HG02884 (cell line): ENCODE results near the gene KLHL34.

Experiments
- ATAC-seq: cut with Tn5 transposase; IDR thresholded peaks from one replicate; pipeline ENCODE4 v1.9.1; 2021; ENCODE audit warnings: mild to moderate bottlenecking, moderate library complexity; ENCODE audit not compliant: unreplicated experiment

KLHL34 gene

DNA sequence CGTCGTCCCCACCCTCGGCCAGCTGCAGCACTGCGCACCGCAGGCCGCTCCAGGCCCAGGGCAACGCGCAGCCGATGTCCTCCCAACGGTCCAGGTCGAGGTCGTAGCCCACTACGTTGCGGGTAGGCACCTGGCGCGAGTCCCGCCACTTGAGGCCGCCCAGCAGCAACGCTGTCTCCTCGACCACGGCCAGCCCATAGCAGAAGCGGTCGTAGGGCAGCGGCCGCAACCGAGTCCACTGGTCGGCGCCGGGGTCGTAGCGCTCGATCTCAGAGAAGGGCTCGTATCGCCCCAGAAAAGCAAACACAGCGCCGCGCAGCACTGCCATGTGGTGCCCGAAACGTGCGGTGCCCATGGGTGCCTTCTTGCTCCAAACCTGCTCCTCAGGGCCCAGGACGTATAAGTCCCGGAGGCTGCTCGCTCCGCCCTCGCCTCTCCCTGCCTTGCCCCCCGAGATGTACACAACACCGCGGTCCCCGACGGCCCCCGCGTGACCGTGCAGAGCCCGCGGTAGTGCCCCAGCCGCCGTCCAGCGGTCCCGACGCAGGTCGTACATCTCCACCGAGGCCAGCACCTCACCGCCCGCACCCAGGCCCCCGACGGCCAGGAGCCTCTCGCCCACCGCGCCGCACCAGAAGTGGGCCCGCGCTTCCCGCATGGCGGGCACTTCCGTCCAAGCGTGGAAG, 2.1 kb downstream of the KLHL34 start:
- ATAC-seq, result no peak

DNA sequence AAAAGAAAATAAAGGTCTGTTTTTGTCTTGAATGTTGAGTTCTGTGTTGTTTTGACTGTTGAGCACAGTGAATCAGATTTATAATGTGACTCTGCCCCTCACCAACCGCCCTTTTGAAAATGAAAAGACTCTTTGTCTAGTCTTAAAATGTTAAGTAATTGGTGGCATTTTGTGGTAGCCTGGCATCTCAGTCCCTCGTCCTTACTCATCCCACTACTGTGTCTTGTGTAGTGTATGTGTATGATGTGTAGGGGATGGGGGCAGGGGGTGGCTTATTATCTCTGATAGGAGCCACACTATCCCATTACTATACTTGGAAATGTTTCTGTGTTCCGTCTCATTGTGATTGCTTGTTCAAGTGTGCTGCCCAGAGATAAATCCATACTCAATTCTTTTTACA, 12.2 kb downstream of the KLHL34 start:
- ATAC-seq, result no peak

DNA sequence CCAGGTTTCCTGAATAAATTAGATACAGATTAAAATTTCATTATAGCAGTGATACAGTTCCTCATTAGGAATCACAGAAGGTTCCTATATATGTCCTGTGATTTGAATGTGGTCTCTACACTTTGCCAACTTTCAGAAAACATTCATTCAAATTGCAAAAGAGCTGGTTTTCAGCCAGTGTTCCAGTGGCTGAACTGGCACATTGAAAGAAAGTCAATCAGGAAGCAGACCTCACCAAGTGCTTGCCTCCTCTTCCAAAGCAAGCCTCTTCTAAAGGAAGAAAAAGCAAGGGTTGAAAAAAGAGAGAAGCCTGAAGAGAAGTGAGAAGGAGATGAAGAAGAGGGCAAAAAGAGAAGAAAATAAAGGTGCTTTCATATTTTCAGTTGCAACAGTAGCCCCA, 12.7 kb downstream of the KLHL34 start:
- ATAC-seq, result no peak

DNA sequence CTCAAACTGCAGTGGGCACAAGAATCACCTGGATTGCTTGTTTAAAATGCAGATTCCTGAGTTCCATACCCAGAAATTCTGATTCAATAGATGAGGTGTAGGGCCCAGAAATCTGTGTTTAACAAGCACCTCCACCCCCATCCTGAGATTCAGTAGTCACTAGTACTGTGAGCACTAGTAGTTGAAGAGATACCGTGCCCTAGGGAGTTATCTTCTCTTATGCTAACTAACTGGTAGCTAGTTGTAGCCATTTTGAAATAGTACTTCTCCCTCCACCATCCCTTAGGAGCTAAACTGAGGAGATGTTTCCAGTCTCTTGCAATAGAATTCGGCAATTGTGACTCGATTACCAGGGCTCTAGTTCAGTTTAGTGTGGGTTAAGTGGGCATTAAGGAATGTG, 18.4 kb downstream of the KLHL34 start:
- no peak for ATAC-seq

DNA sequence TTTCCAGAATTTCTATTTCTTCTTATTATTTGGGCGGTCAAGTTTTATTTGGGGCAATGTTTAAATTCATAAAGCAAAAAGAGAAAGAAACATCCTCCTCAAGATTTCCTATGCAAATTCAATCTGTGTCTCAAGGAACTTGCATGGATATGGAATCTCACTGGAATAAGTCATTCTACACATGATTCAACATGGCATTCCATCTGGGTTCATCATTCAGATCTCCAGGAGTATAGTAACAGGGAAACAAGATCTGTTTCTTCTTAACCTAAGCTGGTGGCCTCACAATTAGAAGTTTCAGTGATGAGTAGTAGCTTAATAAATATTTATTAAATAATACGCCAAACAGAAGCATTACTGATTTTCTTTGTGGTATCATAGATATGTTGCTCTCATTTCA, 19.8 kb downstream of the KLHL34 start:
- no peak for ATAC-seq

DNA sequence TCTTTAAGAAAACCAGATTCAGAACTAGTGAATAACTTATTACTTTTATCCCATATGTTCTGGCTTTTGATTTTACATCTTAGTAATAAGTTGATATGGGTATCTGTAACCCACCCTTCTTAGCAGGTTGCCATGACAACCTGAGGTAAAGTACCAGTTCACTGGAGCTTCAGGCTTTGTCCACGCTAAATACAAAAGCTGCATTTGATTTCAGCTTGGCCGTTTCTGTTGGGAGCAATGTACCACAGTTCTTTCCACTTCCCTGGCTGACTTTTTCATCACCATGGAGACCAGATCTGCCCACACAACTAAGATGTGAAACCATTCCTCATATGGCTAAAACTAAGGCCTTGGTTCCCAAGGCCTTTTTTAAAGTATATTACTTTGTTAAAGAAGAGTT, 26.1 kb downstream of the KLHL34 start:
- ATAC-seq, result no peak

DNA sequence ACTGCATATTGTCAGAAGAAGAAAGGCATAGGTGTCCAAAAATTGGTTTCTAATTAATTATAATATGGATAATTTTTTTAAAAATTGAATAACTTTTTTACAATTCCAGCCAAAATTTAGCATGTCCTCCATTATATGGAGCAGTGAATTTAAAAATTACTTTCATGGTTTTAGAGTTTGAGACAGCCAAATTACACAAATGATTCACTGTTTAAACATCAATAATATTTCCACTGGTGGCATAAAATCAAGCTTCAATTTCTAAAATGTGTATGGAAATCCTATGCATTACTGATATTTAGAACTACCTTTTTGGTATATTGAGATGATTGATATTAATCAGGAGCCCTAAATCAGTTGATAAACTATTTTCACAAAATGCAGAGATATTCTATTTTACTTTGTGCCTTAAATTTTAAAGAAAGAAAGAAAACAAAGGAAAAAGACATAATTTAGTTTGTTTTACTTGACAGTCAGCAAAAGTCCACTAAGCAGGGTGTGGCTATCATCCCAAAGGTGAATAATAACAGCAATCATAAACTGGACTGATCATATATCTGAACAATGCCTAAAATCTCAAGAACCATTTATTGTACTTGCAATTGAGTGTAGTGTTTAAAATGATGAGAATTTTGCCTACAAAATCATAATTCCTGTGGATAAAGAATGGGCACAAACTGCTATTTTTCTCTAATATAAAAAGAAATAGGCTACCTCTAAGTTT, 34.2 kb downstream of the KLHL34 start:
- no peak for ATAC-seq

DNA sequence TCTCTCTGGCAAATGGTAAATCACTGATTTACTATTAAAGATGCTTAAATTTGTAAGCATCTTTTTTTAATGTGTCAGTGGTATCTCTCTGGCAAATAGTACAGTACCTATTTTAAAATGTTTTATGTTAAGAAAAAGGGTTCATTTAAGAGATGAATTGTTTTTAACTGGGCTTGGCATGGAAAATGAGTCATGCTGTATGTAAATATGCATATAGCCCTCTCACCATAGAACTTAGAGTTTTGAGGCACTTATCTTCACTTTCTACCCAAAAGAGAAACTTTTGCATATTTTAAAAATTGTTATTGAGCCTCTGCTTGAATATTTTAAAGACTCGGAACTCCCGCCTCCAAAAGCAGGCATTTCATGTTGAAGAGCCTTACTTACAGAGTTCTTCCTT, 37.9 kb downstream of the KLHL34 start:
- no peak for ATAC-seq

DNA sequence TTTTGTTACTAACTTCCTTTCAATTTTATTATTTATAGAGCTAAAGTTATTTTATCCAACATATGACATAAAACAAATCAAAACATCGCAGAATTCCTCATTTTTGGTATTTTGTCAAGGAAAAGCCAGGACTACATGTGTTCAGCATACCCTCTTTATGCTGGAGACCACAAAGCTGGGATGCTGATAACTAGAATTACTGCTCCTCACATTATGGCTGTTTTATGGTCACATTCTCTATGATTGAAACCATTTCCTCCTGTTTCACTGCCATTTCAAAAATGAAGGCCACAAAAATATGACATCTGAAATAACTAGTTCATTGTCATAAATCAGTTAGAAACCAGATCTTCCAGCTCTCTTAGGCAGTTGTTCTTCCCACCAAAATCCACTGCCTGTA, 41.7 kb downstream of the KLHL34 start:
- ATAC-seq, result no peak

DNA sequence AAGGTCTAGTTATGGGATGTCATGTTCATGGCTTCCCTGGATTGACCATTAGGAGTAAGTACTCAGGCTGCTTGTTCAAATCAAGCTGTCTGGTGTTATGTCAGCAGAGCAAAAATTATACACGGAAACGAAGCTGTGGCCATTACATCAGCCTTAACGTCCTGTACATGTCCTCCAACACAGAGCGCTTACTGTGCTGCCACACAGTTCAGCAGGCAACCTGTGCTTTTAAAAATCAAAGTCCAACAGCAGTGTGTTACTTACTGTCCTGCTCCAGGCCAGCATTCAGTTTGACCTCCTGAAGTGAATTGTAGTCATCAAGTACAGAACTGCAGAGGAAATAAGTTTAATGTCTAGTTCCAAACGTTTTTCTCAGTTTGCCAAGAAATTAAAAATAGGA, 46.0 kb downstream of the KLHL34 start:
- ATAC-seq, result no peak

DNA sequence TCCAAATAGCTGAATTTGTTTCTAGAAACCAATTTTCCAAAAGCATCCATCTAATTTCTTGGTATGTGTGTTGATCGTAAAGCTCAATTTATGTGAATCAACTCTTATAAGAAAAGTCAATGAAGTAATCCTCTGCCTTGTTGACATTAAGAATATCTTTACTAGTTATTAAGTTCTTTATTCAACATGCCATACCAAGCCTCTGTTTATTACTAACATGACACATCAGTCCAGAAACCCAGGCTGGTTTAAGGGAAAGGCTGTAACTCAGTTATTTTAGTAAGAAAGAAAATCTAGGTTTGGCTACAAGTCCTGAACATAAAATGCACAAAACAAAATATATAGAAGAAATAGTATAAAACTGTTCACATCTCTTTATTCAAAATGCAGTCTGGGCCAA, 48.0 kb downstream of the KLHL34 start:
- no peak for ATAC-seq

DNA sequence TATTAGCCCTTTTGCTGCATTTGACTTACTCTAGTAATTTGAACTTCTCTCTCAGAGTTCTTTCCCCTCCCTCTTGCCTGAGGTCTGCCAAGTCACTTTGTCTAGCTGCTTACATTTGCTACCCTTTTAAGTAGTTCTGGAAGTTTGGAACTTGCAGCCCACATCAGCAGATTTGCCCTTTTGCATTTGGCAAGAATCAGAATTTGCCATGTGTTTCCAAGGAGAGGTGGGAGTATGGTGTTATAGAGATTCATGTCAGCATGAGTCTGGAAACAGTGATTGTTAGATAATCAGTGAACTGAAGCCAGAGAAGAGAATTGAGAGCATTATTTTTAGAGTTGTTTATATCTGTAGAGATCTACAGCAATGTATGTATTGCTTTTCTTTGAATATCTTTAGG, 52.1 kb downstream of the KLHL34 start:
- no peak for ATAC-seq
